OCI-LY1 (cell line): ENCODE measurements around the gene LAMC3.

ENCODE experiments used
- CTCF ChIP-seq: fragments of 200-600 bp; sonication (generic), shearing (Covaris generic); IDR thresholded peaks from 2 replicates; pipeline ENCODE4 v1.5.1; 2017; ENCODE audit warnings: mild to moderate bottlenecking, antibody characterized with exemption, low read length, moderate library complexity, mixed read lengths
- EZH2 ChIP-seq: fragments of 200-600 bp; sonication (generic), shearing (Covaris generic); IDR thresholded peaks from 2 replicates; pipeline ENCODE4 v1.8.0; 2017; ENCODE audit warnings: borderline replicate concordance, mixed run types, mild to moderate bottlenecking, antibody characterized with exemption, low read length, moderate library complexity, mixed read lengths

- no peak for TF ChIP-seq CTCF
- TF ChIP-seq EZH2 = no peak
Observed at GRCh38 chr9:131013015-131013755, 4.2 kb downstream of the LAMC3 start.
